Jurkat, Clone E6-1 (cell line): ENCODE results near the gene NPHS1.
"Not testable (repeated sequence)": the region's sequence is repeated elsewhere in the genome, so short reads cannot be mapped to it uniquely, and the experiment has no call there.

ENCODE experiments used
- DNase-seq: peaks from one replicate; pipeline ENCODE4 v3.0.0-alpha.2; 2011; ENCODE audit warnings: low read depth, low spot score
- H3K4me3 ChIP-seq: 2 replicates; pipeline ENCODE4 v1.5.1; 2011; ENCODE audit warnings: mild to moderate bottlenecking, low read length, control low read depth, moderate library complexity

NPHS1 gene

DNA sequence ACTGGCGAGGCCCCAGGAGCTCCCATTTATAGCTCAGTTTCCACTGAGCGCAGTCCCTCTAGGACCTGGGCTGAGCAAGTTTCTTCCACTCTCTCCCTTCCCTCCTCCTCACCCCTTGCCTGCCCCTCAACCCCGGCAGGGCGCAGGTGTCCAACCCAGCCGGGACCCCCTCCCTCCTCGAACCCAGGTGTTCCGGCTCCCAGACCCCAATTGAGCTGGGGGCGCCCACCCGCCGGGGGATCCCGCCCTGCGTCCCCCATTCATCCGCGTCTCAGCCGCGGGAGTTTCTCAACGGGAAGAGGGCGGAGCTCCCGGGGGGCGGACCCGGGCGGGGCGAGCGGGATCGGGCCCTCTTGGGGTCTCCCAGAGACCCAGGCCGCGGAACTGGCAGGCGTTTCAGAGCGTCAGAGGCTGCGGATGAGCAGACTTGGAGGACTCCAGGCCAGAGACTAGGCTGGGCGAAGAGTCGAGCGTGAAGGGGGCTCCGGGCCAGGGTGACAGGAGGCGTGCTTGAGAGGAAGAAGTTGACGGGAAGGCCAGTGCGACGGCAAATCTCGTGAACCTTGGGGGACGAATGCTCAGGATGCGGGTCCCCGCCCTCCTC, 4.3 kb upstream of the NPHS1 start, which contains the start of gene KIRREL2:
TSS of gene KIRREL2 (plus strand) at position 366 of the 604 bp plus-strand sequence. CDS start at position 575, 209 bp downstream.
- DNase-seq, result peak; percentile 49

GRCh38 chr19:35853038-35853756, 893 bp upstream of the NPHS1 start:
- DNase-seq, result no peak
- no peak overlapping the region for H3K4me3 ChIP-seq

More for the DNA sequence above, 4.3 kb upstream of the NPHS1 start, which contains the start of gene KIRREL2:
- H3K4me3 ChIP-seq, result peak within 1 kb of the TSS; percentile 80

- no peak for DNase-seq
- H3K4me3 ChIP-seq, result no peak overlapping the region
Measured at GRCh38 chr19:35851213-35852028, 883 bp downstream of the NPHS1 start.

GRCh38 chr19:35848919-35849505, 3.3 kb downstream of the NPHS1 start:
- H3K4me3 ChIP-seq, result no peak overlapping the region
- no peak for DNase-seq

GRCh38 chr19:35848486-35848885, 3.8 kb downstream of the NPHS1 start:
- no peak for DNase-seq
- no peak overlapping the region for H3K4me3 ChIP-seq

DNA sequence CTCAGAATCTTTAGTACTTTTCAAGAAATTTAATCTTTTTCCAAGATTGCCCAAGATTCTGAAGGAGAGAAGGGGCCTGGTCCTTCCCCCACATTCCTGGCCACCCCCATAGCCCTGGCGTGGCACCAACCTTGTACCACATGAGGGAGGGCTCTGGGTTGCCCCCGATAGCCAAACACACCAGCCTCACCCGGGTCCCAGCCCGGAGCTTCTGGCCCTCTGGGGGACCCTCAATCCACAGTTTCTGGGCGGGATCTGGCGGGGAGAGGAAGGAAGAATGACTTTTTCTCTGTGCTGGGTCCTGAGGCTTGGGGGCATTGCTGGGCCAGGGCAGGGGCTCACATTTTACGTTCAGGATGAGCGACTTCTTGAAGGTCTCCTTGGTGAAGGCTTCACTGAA, 4.4 kb downstream of the NPHS1 start:
- no peak for DNase-seq
- H3K4me3 ChIP-seq, result no peak overlapping the region

GRCh38 chr19:35846038-35846668, 6.2 kb downstream of the NPHS1 start:
- no peak for DNase-seq
- H3K4me3 ChIP-seq, result no peak overlapping the region

- H3K4me3 ChIP-seq, result no peak overlapping the region
- DNase-seq, result no peak
Measured at GRCh38 chr19:35845215-35846037, 6.9 kb downstream of the NPHS1 start.

GRCh38 chr19:35844482-35845214, 7.7 kb downstream of the NPHS1 start:
- H3K4me3 ChIP-seq, result no peak overlapping the region
- DNase-seq, result no peak

- no peak for DNase-seq
- H3K4me3 ChIP-seq, result no peak overlapping the region
Measured at GRCh38 chr19:35843676-35844481, 8.4 kb downstream of the NPHS1 start.

GRCh38 chr19:35842666-35843272, 9.5 kb downstream of the NPHS1 start:
- DNase-seq, result no peak
- no peak overlapping the region for H3K4me3 ChIP-seq

- DNase-seq, result no peak
- H3K4me3 ChIP-seq, result no peak overlapping the region
Measured at GRCh38 chr19:35841961-35842595, 10.2 kb downstream of the NPHS1 start.

DNA sequence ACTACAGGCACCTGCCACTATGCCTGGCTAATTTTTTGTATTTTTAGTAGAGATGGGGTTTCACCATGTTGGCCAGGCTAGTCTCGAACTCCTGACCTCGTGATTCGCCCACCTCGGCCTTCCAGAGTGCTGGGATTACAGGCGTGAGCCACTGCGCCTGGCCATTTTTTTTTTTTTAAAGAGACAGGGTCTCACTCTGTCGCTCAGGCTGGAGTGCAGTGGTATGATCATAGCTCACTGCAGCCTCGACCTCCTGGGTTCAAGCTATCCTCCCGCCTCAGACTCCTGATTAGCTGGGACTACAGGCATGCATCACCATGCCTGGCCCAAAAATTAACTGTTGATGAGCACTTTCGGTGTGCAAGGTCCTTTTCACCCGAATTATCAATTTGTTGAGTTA, 16.2 kb downstream of the NPHS1 start:
- not testable (repeated sequence) for H3K4me3 ChIP-seq, DNase-seq

DNA sequence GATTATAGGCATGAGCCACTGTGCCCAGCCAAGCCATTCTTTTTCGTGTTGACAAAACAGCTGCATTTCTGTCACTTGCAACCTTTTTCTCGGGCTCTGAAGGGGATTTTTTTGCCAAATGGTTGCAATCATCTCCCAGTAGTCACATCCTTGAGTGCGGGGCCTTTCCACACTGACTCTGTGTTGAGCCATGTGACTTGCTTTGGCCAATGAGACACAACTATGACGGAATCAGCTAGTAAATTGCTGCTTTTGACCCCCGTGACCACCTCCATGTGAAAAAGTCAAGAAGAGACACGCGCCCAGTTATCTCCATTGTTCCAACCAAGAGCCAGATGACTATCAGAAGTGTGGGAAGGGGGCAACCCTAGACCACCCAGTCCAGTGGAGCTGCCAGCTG, 18.3 kb downstream of the NPHS1 start:
- no peak overlapping the region for H3K4me3 ChIP-seq
- no peak for DNase-seq

GRCh38 chr19:35832054-35832453, 20.2 kb downstream of the NPHS1 start:
- no peak for DNase-seq
- H3K4me3 ChIP-seq, result no peak overlapping the region

- no peak for DNase-seq
- H3K4me3 ChIP-seq, result no peak overlapping the region
Measured at GRCh38 chr19:35830986-35831385, 21.3 kb downstream of the NPHS1 start.
